ENCODE measurements around the gene HSFX4. TPM values are rescaled to one million over a fixed set of nuclear protein-coding genes. Genes with fewer than 3 reads are reported as not detected.

HSFX4 gene
- polyA plus RNA-seq, 12 donors = 0.48 to 5.1 (median 1.0) TPM; not detected in 3

Other genes with a start within 250 kb of the HSFX4 start
- not detected for gene MAGEA11, start 217.5 kb upstream of the HSFX4 start, polyA plus RNA-seq (ENCODE audit: insufficient read length in 12 of 12)
- 1 to 10 TPM in 9 of 12 donors, under 1 TPM in 1, not detected in 2; 0.97 to 2.5 (median 1.8) TPM for gene HSFX1, start 155.5 kb upstream of the HSFX4 start, polyA plus RNA-seq (ENCODE audit: insufficient read length in 12 of 12)
- gene MAGEA9, start 147.6 kb upstream of the HSFX4 start, polyA plus RNA-seq (ENCODE audit: insufficient read length in 12 of 12) = not detected
- gene MAGEA8, start 48.4 kb upstream of the HSFX4 start, polyA plus RNA-seq (ENCODE audit: insufficient read length in 12 of 12) = under 1 TPM in 7 of 12 donors, not detected in 5; 0.11 to 0.63 (median 0.18) TPM
- gene EOLA2, start 8.9 kb downstream of the HSFX4 start, polyA plus RNA-seq (ENCODE audit: insufficient read length in 12 of 12) = 10 to 100 TPM in 11 of 12 donors, not detected in 1; 17.4 to 24.5 (median 20.6) TPM